ENCODE measurements around the gene KRT25.

KRT25 gene, protein sequence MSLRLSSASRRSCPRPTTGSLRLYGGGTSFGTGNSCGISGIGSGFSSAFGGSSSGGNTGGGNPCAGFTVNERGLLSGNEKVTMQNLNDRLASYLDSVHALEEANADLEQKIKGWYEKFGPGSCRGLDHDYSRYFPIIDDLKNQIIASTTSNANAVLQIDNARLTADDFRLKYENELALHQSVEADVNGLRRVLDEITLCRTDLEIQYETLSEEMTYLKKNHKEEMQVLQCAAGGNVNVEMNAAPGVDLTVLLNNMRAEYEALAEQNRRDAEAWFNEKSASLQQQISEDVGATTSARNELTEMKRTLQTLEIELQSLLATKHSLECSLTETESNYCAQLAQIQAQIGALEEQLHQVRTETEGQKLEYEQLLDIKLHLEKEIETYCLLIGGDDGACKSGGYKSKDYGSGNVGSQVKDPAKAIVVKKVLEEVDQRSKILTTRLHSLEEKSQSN

DNA sequence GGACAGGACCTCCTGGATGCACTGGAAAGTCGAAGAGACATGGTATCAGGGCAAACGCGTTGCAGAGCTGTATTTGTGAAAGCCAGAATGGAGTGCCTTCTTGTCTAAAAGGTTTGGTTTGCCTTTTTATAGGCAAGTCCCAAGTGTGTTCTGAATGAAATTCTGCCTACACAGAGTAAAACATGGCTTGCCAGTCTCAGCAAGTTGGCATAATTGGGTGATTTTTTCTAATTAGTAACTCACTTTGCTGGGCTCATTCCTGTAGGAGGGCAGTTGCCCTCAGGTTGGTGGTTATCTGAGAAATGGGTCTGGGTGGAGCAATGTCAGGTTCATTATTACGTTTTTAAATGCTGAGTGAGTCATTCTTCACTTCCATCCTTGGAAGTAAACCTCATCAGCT, at the start of gene KRT25:
Gene KRT25 (minus strand): TSS at position 101 of the 400 bp plus-strand sequence. CDS start 60 bp downstream, at position 41.
- DNase-seq: no peak

DNA sequence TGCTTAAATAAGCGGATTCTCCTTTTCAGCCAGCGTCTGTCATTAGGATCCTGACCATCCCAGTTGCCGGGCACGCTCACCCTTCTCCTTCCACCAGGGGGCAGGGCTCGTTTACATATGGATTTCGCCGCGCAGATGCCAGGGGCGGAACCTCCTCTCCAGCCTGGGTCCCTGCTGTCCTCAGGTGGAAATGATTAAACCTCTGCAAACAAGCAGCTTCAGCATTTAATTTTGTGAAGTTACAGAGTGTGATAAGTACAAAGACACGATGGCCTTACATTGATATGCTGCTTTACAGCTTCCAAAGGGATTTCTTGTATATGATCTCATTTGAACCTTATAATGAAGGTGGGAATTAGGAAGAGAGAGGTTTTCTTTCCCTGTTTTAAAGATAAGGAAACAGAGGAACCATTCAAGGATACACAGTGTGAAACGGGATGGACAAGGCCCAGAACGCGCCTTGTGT, 48.5 kb upstream of the KRT25 start:
- peak; percentile 83 to 84 for DNase-seq

DNA sequence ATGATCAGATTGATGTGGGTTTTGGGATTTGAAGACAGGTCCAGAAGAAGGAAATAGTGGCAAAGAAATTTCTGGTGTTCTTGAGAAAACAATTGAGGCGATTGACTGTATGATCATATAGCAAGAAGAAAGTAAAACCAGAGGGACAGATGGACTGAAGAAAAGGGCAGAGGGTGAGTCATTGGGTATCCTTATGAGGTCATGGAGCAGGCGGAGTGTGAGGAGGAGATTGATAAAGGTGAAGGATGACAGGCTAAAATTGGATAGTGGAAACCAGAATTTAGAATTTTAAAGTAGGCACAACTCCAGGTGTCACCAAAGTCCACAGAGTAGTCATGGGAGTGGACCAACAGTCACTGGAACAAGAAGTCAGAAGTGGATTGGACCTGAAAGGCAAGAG, 46.0 kb upstream of the KRT25 start:
- DNase-seq: no peak

DNA sequence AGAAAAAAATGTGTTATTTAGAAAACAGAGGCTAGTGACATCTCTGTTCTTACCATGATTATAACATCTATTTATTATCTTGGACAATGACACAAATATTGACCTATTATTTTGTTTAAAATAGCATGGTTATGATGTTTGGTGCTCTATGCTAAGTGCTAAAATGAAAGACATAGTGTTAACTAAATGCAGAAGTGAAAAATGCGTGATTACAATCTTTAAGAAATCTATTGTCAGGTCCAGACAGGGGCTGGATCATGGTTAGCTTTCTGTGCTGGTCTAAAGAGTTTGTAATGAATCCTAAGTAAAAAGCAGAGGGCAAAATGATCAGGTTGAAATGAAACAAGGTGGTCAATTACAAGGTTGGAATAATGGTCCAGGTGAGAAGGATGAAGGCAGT, 45.2 kb upstream of the KRT25 start:
- DNase-seq: no peak

DNA sequence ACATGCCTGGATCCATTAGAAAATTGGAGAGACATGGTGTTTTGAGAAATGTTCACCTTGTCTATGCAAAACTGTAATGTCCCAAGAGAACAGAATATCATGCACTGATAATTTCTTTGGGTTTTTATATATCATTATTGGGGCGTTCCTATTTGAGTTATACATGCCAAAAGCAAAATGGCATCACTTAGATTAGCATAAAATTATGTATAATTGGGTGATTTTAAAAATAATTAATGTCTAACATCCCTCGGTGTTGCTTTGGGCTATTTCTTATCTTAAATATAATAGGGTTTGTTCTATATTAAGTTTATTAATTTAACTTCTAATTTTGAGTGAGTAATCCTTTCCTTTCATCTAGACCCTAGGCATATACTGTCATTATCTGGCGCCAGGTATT, 44.7 kb upstream of the KRT25 start, which contains the start of gene KRT28:
Gene KRT28 (minus strand): TSS at position 101 of the 400 bp plus-strand sequence. CDS start 66 bp downstream, at position 35.
- no peak for DNase-seq

DNA sequence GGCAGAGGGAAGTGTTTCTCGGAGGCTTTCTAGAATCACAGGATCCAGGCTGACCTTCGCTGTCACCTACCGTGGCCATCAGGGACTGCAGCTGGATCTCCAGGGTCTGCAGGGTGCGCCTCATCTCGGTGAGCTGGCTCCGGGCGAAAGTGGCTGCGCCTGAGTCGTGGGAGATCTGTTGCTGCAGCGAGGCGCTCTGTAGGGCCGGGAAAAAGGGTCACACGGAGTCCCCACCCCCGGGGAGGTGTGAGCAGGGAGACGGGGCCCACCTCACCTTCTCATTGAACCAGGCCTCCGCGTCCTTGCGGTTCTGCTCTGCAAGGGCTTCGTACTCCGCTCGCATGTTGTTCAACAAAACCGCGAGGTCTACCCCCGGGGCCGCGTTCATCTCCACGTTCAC, 41.7 kb upstream of the KRT25 start:
- no peak for DNase-seq

DNA sequence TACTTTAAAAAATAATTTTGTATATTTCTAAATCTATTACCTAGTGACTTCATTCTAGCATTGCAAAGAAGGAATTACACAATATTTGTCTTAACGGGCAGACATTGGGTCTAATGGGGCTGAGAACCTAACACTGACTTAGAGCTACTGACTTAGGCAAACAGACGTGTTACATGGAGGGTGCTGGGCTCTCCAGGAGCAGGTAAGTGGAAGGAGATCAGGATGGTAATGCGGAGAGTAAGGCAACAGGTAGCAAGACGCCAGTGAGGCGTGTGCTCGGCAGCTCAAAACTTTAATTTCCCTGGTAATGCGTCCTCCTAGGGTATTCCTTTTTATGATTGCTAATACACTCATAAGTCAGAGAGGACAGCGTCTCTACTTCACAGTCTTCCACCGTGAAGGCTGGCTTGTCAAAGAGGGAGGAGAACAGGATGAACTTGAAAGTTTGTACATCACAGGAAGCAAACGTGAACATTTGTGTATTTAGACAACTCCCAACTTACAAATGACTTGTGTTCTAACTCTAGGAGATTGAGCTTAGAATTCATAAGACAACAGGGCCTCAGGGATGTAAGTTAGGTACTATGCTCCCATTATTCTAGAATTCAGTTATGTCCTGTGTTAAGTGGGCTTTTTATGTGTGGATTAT, 40.0 kb upstream of the KRT25 start:
- DNase-seq: no peak

DNA sequence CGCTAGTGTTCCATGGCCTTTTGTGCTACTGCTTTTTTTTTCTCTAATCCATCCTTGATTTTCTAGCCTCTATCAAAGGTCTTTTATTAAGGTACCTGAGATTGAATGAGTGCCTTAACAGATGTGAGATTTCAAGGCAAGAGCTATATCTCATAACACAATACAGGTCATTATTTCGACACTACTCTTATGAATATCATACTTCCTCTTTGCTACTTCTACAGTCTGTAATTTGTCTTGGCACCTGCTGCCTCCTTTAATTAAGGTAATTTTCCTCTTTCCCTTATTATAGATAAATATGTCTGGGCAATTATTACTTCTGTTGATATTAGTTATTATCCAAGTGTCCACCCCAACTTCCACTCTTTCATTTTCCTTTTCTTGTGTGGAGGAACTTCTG, 39.3 kb upstream of the KRT25 start:
- no peak for DNase-seq

DNA sequence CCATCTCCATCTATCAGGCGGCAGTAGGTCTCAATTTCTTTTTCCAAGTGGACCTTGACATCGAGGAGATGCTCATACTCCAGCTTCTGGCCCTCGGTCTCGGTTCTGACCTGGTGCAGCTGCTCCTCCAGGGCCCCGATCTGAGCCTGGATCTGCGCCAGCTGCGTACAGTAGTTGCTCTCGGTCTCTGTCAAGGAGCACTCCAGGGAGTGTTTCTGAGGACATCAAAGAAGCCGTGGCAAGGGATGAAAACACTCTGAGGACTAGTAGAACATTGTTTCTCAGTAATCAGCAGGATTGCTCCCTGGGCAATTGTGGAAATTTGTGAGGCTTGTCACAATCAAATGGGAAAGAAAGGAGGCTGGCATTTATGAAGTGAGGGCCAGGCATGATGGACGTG, 38.7 kb upstream of the KRT25 start:
- no peak for DNase-seq

DNA sequence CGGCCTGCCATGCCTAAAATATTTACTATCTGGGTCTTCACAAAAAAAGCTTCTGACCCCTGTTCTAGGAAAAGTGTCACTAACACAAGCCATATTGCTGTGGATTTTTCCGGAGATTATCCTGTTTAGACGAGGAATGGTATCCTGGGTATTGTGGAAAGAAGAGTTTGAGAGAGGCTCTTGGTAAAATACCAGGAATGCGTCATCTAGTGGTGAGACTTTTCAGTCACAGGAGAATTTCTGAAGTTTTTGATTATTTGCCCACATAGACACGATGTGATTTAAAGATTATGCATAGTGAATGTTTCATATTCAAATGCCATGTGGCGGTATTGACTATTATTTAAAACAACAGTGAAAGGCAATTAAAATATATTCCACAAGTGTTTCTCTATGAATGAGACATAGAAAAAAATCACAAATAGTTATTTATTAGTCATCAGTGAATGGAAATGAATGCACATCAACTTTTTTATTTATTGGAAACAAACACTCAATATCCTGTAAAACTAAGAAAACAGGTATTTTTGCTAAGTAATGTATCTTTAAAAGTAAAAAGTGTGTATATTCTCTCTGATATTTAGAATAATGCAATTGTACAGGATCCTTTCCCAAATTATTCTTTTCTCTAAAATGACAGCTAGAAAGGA, 36.8 kb upstream of the KRT25 start:
- DNase-seq: no peak

DNA sequence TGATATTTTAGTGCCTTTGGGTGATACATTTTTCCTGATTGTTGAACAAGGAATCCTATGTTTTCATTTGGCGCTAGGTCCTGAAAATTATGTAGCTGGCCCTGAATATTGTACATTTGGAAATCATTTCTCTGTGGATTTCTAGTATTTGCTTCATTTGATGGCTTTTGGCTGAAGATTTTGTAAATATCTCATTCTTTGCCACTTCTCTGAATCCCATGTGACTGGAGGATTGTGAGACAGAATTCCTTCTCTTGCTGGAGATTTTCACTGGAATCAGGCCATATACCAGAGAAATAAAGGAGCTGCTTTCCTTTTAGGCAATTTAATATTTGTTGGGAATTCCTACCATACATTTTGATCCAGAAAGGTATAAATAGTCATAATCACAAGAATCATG, 36.0 kb upstream of the KRT25 start:
- DNase-seq: no peak

DNA sequence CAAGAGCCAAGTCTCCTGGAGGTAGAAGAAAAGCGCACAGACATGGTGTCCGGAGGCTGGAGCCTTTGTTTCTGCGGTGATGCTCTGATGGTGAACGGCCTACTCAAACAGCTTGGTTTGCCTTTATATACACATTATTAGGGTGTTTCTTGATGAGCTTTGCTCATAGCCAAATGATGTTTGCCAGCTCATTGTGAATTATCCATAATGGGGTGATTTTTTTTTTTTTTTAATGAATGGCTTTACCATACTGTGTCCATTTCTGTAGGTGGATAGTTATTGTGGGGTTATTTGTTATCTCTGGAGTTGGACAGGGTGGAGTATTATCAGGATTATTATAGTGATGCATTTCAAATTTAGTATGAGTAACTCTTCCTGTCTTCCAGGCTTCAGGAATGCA, 27.3 kb upstream of the KRT25 start, which contains the start of gene KRT27:
Gene KRT27 (minus strand): TSS at position 101 of the 400 bp plus-strand sequence. CDS start 57 bp downstream, at position 44.
- DNase-seq: no peak

DNA sequence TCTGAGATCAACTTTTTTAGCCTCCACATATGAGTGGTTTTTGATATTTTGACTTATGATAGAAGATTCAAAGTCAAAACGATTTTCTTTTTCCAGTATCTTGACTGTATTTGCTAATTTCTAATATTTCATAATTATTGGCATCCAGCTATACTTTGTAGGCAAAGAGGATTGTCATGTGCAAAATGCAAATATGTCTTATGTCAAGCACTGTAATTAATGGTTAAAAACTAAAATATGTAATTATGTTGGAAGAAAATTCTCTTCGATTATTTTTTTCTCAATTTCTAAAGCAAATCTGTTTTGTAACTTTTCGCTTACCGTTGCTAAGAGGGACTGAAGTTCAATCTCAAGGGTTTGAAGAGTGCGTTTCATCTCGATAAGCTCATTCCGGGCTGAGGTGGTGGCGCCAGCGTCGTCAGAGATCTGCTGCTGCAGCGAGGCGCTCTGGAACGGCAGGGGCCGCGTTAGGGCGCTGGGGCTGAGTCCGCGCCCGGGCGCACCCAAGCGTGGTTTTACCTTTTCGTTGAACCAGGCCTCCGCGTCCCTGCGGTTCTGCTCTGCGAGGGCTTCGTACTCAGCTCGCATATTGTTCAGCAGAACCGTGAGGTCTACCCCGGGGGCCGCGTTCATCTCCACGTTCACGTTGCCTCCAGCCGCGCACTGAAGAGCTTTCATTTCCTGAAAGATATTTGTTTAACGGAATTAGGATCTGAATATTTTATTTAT, 24.2 kb upstream of the KRT25 start:
- peak; percentile 26 to 39 for DNase-seq

DNA sequence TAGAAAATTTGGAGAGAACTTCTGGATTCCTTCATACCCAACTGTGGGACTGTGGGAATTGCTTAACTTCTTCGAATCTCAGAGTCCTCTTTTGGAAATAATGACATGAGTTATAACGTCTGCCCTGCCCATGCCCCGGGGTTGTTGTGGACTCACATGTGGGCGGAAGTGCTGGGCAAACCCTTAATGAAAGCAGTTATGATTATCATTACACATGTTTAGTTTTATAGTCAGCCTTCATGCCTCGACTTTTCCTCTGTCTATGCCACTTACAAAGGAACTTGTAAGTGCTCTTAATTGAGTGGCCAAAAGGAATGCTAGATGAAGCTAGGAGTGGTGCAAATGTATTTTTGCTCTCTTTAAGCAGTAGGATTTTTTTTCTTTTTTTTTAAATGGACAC, 23.3 kb upstream of the KRT25 start:
- DNase-seq: no peak

DNA sequence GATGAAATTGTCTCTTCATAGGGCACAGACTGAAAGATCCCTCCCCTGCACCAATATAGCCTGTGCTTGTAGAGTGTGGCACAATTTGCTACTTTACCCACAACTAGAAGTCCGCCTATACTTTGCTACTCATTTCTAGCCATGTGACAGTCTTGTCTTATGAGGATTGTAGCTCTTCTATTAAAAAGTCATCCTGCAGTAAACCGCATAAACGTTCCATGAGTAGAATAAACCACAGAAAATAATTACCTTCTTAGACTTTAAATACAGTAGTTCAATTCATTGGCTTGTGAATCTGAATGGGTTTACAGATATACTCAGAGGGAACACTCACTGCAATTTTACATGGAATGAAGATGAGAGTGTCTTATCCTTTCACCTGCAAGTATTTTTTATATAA, 22.8 kb upstream of the KRT25 start:
- DNase-seq: no peak

DNA sequence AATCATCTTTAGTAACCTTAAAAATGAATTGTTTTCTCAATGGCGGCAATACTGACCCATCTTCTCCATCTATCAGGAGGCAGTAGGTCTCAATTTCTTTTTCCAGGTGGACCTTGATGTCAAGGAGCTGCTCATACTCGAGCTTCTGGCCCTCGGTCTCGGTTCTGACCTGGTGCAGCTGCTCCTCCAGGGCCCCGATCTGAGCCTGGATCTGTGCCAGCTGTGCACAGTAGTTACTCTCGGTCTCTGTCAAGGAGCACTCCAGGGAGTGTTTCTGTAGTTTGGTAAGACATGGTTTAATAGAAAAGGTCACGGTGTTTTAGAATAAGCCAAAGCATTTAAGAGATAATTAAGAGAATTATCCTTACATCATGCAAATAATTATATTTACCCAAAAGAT, 22.3 kb upstream of the KRT25 start:
- no peak for DNase-seq

DNA sequence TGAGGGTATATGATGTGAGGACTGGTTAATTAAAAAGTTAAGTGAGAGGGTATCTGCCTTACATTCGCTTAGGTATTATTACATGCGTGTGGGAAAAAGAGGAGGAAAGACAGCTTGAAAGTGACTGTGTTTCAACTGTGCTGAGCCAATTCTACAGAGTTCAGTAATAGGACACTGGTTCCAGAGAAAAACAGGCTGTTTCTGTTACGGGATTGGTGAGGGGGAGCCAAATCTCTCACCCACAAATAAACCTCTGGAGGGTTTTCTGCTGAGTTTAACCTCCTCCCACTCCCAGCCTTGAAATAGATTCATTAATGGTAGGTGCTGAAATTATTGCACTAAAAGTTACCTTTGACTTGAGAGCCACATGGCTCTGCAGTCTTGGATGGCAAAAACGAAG, 20.8 kb upstream of the KRT25 start:
- DNase-seq: no peak

DNA sequence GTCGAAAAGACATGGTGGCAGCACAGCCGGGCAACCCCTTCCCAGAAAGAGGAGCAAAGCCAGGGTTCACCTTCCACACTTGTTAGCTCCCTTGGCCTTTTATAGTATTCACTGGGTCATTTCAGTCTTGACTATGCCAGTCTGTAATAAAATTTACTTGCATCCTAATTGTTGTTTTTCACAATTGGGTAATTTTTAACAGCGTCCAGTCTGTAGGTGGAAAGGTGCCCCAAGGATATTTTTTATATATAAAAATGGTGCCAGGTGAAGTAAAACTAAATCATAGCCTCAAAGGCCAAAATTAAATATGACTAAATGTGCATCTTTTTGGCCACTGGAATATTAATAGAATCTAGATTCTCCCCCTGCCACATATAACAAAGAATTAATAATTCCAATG, 17.0 kb upstream of the KRT25 start, which contains the start of gene KRT26:
Gene KRT26 (minus strand): TSS at position 101 of the 400 bp plus-strand sequence. CDS start 88 bp downstream, at position 13.
- DNase-seq: no peak

DNA sequence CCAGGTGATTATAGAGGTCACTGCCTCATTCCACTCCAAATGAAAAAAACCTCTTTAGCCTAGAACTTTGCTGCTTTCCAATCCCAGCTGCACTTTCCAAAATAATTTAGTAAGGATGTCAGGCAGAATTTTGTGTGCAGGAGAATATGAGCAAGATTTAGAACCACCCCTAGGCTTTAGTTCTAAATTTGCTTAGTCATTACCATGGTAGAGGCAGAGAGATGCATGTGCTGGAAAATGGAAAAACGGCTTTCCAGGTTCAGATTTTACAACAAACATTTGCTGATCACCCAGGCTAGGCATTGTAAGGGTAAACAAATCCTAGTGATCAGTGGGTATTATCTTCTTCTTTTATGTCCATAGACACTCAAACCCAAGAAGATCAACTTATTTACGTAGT, 10.5 kb upstream of the KRT25 start:
- DNase-seq: no peak

DNA sequence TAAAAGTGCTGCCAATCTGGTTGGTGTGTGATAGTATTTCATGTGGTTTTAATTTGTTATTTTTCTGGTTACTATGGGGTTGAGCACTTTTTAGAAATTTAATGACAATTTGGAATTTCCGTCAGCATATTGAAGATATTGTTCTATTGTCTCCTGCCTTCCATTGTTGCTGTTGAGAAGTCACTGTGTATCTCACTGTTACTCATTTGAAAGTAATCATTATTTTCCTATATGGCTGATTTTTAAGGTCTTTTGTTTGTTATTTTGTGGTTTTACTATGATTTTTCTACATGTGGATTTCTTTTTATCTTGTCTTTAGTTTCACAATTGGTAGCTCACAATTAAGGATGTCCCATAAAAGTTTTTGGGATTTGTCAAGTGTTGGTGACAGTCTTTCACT, 8.6 kb upstream of the KRT25 start:
- no peak for DNase-seq

DNA sequence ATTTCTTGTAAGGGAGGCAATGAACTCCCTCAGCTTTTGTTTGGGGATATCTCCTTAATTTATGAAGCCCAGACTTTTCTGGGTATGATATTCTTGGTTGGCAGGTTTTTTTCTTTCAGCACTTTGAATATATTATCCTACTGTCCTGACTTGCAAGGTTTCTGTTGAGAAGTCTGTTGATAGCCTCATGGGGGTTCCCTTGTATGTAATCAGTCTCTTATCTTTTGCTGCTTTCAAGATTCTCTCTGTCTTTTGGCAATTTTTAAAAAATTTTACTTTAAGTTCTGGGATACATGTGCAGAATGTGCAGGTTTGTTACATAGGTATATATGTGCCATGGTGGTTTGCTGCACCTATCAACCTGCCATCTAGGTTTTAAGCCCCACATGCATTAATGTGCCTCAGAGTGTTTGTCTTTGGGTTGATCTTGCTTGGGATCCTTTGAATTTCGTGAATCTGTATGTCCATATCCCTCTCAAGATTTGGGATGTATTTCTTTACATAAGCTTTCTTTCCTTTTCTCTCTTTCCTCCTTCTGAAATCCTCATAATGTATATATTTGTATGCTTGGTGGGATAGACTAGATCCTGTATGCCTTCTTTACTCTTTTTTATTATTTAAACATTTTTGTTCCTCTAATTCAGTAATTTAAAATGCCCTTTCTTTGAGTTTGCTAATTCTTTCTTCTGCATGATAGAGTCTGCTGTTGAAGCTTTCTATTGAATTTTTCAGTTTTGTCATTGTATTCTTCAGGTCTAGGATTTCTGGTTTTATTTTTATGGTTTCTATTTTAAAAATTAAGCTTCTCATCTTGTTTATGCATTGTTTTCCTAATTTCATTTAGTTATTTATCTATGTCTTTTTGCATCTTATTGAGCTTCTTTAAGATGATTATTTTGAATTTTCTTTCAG, 5.2 kb upstream of the KRT25 start:
- no peak for DNase-seq

DNA sequence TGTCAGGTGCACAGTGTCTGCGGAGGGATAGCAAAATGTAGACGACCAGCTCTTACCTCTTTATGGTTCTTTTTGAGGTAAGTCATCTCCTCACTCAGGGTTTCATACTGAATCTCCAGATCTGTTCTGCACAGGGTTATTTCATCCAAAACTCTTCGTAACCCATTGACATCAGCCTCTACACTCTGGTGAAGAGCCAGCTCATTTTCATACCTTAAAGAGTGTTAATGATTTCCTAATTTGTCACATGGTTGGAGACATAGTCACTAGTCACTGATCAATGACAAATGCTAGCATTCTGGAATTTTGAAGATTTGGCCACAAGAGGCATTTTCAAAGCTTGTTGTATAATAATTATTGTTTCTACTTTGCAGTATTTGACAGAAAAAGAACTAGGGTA, 1.3 kb downstream of the KRT25 start:
- DNase-seq: no peak

Data from stimulated activated CD4-positive, alpha-beta T cell treated with anti-CD3 and anti-CD28 coated beads, Interleukin-2, amount 100 ng/mL, for 24 hours (primary cell).